Measurements from ENCODE around the gene NMNAT2. TPM values are rescaled to one million over a fixed set of nuclear protein-coding genes. Genes with fewer than 3 reads are reported as not detected.
A peak's percentile ranks its signal among the peaks of the same experiment; 100 is the strongest.

Gene NMNAT2
- total RNA-seq, 1 donor from 2014 or later = 2.2 TPM

GRCh38 chr1:183226963-183227362 is 191.2 kb downstream of the NMNAT2 start:
- Mint-ChIP-seq H3K27ac (ENCODE audit: unreplicated experiment) (no peak overlapping the region), H3K36me3 (ENCODE audit: unreplicated experiment) (no peaks in the 10 kb centered on the region), H3K27me3 (ENCODE audit: unreplicated experiment) (no peaks in the 10 kb centered on the region), H3K9me3 (ENCODE audit: unreplicated experiment) (no peaks in the 10 kb centered on the region), H3K4me1 (ENCODE audit: unreplicated experiment) (peaks cover 16% of the 10 kb centered on the region), H3K4me3 (ENCODE audit: unreplicated experiment) (no peak overlapping the region)
- TF ChIP-seq CTCF (IDR thresholded peaks at IDR 0.05) = no peak
- DNase-seq (ENCODE audit: extremely low spot score, unreplicated experiment) = no peak

- Mint-ChIP-seq H3K4me3 (ENCODE audit: unreplicated experiment) (no peak overlapping the region), H3K27me3 (ENCODE audit: unreplicated experiment) (no peaks in the 10 kb centered on the region), H3K4me1 (ENCODE audit: unreplicated experiment) (peaks cover 14% of the 10 kb centered on the region), H3K27ac (ENCODE audit: unreplicated experiment) (no peak overlapping the region), H3K9me3 (ENCODE audit: unreplicated experiment) (no peaks in the 10 kb centered on the region), H3K36me3 (ENCODE audit: unreplicated experiment) (no peaks in the 10 kb centered on the region)
- peak; percentile 30 for DNase-seq (ENCODE audit: extremely low spot score, unreplicated experiment)
- no peak for TF ChIP-seq CTCF (IDR thresholded peaks at IDR 0.05)
Observed at GRCh38 chr1:183226361-183226760, 191.8 kb downstream of the NMNAT2 start.

GRCh38 chr1:183223467-183223866 is 194.7 kb downstream of the NMNAT2 start:
- no peak overlapping the region for H3K27ac Mint-ChIP-seq (ENCODE audit: unreplicated experiment)
- H3K4me3 Mint-ChIP-seq (ENCODE audit: unreplicated experiment) = no peak overlapping the region
- DNase-seq (ENCODE audit: extremely low spot score, unreplicated experiment) = no peak

GRCh38 chr1:183222909-183223308 is 195.3 kb downstream of the NMNAT2 start:
- Mint-ChIP-seq H3K36me3 (ENCODE audit: unreplicated experiment) (no peaks in the 10 kb centered on the region), H3K27ac (ENCODE audit: unreplicated experiment) (no peak overlapping the region), H3K27me3 (ENCODE audit: unreplicated experiment) (no peaks in the 10 kb centered on the region)

More at GRCh38 chr1:183223467-183223866, 194.7 kb downstream of the NMNAT2 start:
- no peaks in the 10 kb centered on the region for H3K4me1 Mint-ChIP-seq (ENCODE audit: unreplicated experiment)
- no peaks in the 10 kb centered on the region for H3K36me3 Mint-ChIP-seq (ENCODE audit: unreplicated experiment)
- no peaks in the 10 kb centered on the region for H3K27me3 Mint-ChIP-seq (ENCODE audit: unreplicated experiment)
- H3K9me3 Mint-ChIP-seq (ENCODE audit: unreplicated experiment) = no peaks in the 10 kb centered on the region
- TF ChIP-seq CTCF (IDR thresholded peaks at IDR 0.05) = no peak

GRCh38 chr1:183219616-183220009 is 198.6 kb downstream of the NMNAT2 start:
- no peak overlapping the region for H3K27ac Mint-ChIP-seq (ENCODE audit: unreplicated experiment)
- no peak overlapping the region for H3K4me3 Mint-ChIP-seq (ENCODE audit: unreplicated experiment)
- no peaks in the 10 kb centered on the region for H3K36me3 Mint-ChIP-seq (ENCODE audit: unreplicated experiment)
- H3K27me3 Mint-ChIP-seq (ENCODE audit: unreplicated experiment) = no peaks in the 10 kb centered on the region
- H3K9me3 Mint-ChIP-seq (ENCODE audit: unreplicated experiment) = no peaks in the 10 kb centered on the region
- TF ChIP-seq CTCF (IDR thresholded peaks at IDR 0.05) = no peak
- DNase-seq (ENCODE audit: extremely low spot score, unreplicated experiment) = no peak
- H3K4me1 Mint-ChIP-seq (ENCODE audit: unreplicated experiment) = no peaks in the 10 kb centered on the region

More at GRCh38 chr1:183222909-183223308, 195.3 kb downstream of the NMNAT2 start:
- TF ChIP-seq CTCF (IDR thresholded peaks at IDR 0.05) = no peak
- Mint-ChIP-seq H3K9me3 (ENCODE audit: unreplicated experiment) (no peaks in the 10 kb centered on the region), H3K4me1 (ENCODE audit: unreplicated experiment) (no peaks in the 10 kb centered on the region), H3K4me3 (ENCODE audit: unreplicated experiment) (no peak overlapping the region)
- no peak for DNase-seq (ENCODE audit: extremely low spot score, unreplicated experiment)

All from osteocyte (in vitro differentiated cells).